Mesothelial cell of epicardium (in vitro differentiated cells): ENCODE data around the gene AFAP1L2. TPM values are rescaled to one million over a fixed set of nuclear protein-coding genes. Genes with fewer than 3 reads are reported as not detected.

ENCODE experiments used
- DNase-seq, 2 experiments: peaks; one replicate each; pipeline ENCODE4 v3.0.0; 2021; ENCODE audit warnings: low spot score in 2 of 2; ENCODE audit not compliant: unreplicated experiment in 2 of 2
- H3K27ac Mint-ChIP-seq: 2 replicates; pipeline ENCODE4 v1.8.0; 2021; ENCODE audit warnings: mixed read lengths
- H3K27me3 Mint-ChIP-seq: 2 replicates; pipeline ENCODE4 v1.8.0; 2021; ENCODE audit warnings: low read depth, mixed read lengths
- H3K36me3 Mint-ChIP-seq: 2 replicates; pipeline ENCODE4 v1.8.0; 2021; ENCODE audit warnings: mixed read lengths
- H3K4me1 Mint-ChIP-seq: 2 replicates; pipeline ENCODE4 v1.8.0; 2021; ENCODE audit warnings: mixed read lengths
- H3K4me3 Mint-ChIP-seq: 2 replicates; pipeline ENCODE4 v1.8.0; 2021; ENCODE audit warnings: mild to moderate bottlenecking, moderate library complexity, mixed read lengths
- H3K9me3 Mint-ChIP-seq: 2 replicates; pipeline ENCODE4 v1.8.0; 2021; ENCODE audit warnings: mixed read lengths
- CTCF ChIP-seq: fragments of 200-600 bp; sonication (generic); IDR thresholded peaks from one replicate; pipeline ENCODE4 v1.5.0; 2021; ENCODE audit warnings: antibody characterized with exemption; ENCODE audit not compliant: unreplicated experiment
- total RNA-seq: library from RNA; stranded (reverse); gene quantifications from 3 replicates; pipeline ENCODE4 v1.2.1, GENCODE V29; 2021

Gene AFAP1L2
- total RNA-seq, 1 donor from 2014 or later = 5.7 TPM

- no peak for DNase-seq
- peaks cover 6% of the 10 kb centered on the region for H3K4me1 Mint-ChIP-seq
- H3K4me3 Mint-ChIP-seq = no peak overlapping the region
- no peaks in the 10 kb centered on the region for H3K27me3 Mint-ChIP-seq
- TF ChIP-seq CTCF = no peak
- no peak overlapping the region for H3K27ac Mint-ChIP-seq
- no peaks in the 10 kb centered on the region for H3K9me3 Mint-ChIP-seq
- no peaks in the 10 kb centered on the region for H3K36me3 Mint-ChIP-seq
Observed at GRCh38 chr10:114326795-114327194, 77.5 kb downstream of the AFAP1L2 start.

- DNase-seq = no peak
- TF ChIP-seq CTCF = no peak
- no peak overlapping the region for H3K27ac Mint-ChIP-seq
Observed at GRCh38 chr10:114323023-114323422, 81.3 kb downstream of the AFAP1L2 start.

GRCh38 chr10:114322344-114322743 is 82.0 kb downstream of the AFAP1L2 start:
- H3K9me3 Mint-ChIP-seq = no peaks in the 10 kb centered on the region
- H3K27me3 Mint-ChIP-seq = no peaks in the 10 kb centered on the region
- no peak for TF ChIP-seq CTCF
- DNase-seq = no peak
- H3K4me3 Mint-ChIP-seq = no peak overlapping the region
- H3K27ac Mint-ChIP-seq = no peak overlapping the region
- H3K36me3 Mint-ChIP-seq = no peaks in the 10 kb centered on the region
- peaks cover 5% of the 10 kb centered on the region for H3K4me1 Mint-ChIP-seq

More at GRCh38 chr10:114323023-114323422, 81.3 kb downstream of the AFAP1L2 start:
- peaks cover 5% of the 10 kb centered on the region for H3K4me1 Mint-ChIP-seq
- H3K27me3 Mint-ChIP-seq = no peaks in the 10 kb centered on the region
- H3K9me3 Mint-ChIP-seq = no peaks in the 10 kb centered on the region
- H3K4me3 Mint-ChIP-seq = no peak overlapping the region
- H3K36me3 Mint-ChIP-seq = no peaks in the 10 kb centered on the region

- no peak for TF ChIP-seq CTCF
- H3K9me3 Mint-ChIP-seq = no peaks in the 10 kb centered on the region
- H3K27me3 Mint-ChIP-seq = no peaks in the 10 kb centered on the region
- no peak overlapping the region for H3K27ac Mint-ChIP-seq
- no peaks in the 10 kb centered on the region for H3K36me3 Mint-ChIP-seq
- no peak for DNase-seq
- peaks cover 10% of the 10 kb centered on the region for H3K4me1 Mint-ChIP-seq
- H3K4me3 Mint-ChIP-seq = no peak overlapping the region
Observed at GRCh38 chr10:114320249-114321116, 83.8 kb downstream of the AFAP1L2 start.

GRCh38 chr10:114319406-114320248 is 84.7 kb downstream of the AFAP1L2 start:
- Mint-ChIP-seq H3K27ac (no peak overlapping the region), H3K27me3 (no peaks in the 10 kb centered on the region), H3K4me1 (peaks cover 10% of the 10 kb centered on the region), H3K4me3 (no peak overlapping the region), H3K9me3 (no peaks in the 10 kb centered on the region), H3K36me3 (no peaks in the 10 kb centered on the region)
- no peak for TF ChIP-seq CTCF
- no peak for DNase-seq
